ENCODE results near the gene SNTB2. TPM values are rescaled to one million over a fixed set of nuclear protein-coding genes. Genes with fewer than 3 reads are reported as not detected.
A peak's percentile ranks its signal among the peaks of the same experiment; 100 is the strongest.

SNTB2 gene
- total RNA-seq, 4 donors from 2014 or later = 14.2 to 31.4 (median 24.1) TPM

- H3K27ac ChIP-seq = no peak overlapping the region
- no peaks in the 10 kb centered on the region for H3K9me3 ChIP-seq
- TF ChIP-seq POLR2AphosphoS5 (IDR thresholded peaks at IDR 0.05) (no peak), POLR2A (IDR thresholded peaks at IDR 0.05) (no peak), EP300 (IDR thresholded peaks at IDR 0.05; ENCODE audit: low read depth) (no peak), CTCF (IDR thresholded peaks at IDR 0.05) (no peak)
- in situ Hi-C loops (cut with MboI; ENCODE audit: low pct_ligation_motif_present in 1 of 4, low pct_unique_long_range_greater_than_20kb in 1 of 4, low sequenced_read_pairs in 3 of 4) (no loop called here), intact Hi-C loops (cut with DNase I; ENCODE audit: low total_unique reads) (no loop called here)
- 84 to 98% methylated on average over 6 to 7 of the region's 7 CpGs for WGBS, 2 donors (ENCODE audit: low coverage in 1 of 2)
- H3K4me1 ChIP-seq = peaks cover 0 to 18% (median 5%) of the 10 kb centered on the region in 4 donors
- no peaks in the 10 kb centered on the region for H3K27me3 ChIP-seq
- no peak for DNase-seq
- H3K36me3 ChIP-seq = no peaks in the 10 kb centered on the region
- H3K4me3 ChIP-seq = no peak overlapping the region
Observed at GRCh38 chr16:69199382-69199781, 12.4 kb downstream of the SNTB2 start.

GRCh38 chr16:69201291-69201690 lies 14.3 kb downstream of the SNTB2 start:
- no peaks in the 10 kb centered on the region for H3K9me3 ChIP-seq
- TF ChIP-seq POLR2A (IDR thresholded peaks at IDR 0.05) (no peak), CTCF (IDR thresholded peaks at IDR 0.05) (no peak), EP300 (IDR thresholded peaks at IDR 0.05; ENCODE audit: low read depth) (no peak), POLR2AphosphoS5 (IDR thresholded peaks at IDR 0.05) (no peak)
- H3K27ac ChIP-seq = peak overlapping the region in 1 of 4 donors; percentile 15
- in situ Hi-C loops (cut with MboI; ENCODE audit: low pct_ligation_motif_present in 1 of 4, low pct_unique_long_range_greater_than_20kb in 1 of 4, low sequenced_read_pairs in 3 of 4) (no loop called here), intact Hi-C loops (cut with DNase I; ENCODE audit: low total_unique reads) (no loop called here)
- H3K36me3 ChIP-seq = no peaks in the 10 kb centered on the region
- DNase-seq = no peak
- H3K4me3 ChIP-seq = no peak overlapping the region
- peaks cover 0 to 26% (median 5%) of the 10 kb centered on the region in 4 donors for H3K4me1 ChIP-seq
- WGBS, 2 donors (ENCODE audit: low coverage in 1 of 2) = 69 to 70% methylated on average over 2 of the region's 2 CpGs
- H3K27me3 ChIP-seq = no peaks in the 10 kb centered on the region

- Histone ChIP-seq H3K4me1 (peaks cover 0 to 26% (median 5%) of the 10 kb centered on the region in 4 donors), H3K36me3 (no peaks in the 10 kb centered on the region), H3K27me3 (no peaks in the 10 kb centered on the region), H3K9me3 (no peaks in the 10 kb centered on the region), H3K4me3 (no peak overlapping the region), H3K27ac (no peak overlapping the region)
- intact Hi-C loops (cut with DNase I; ENCODE audit: low total_unique reads) = no loop called here
- TF ChIP-seq POLR2A (IDR thresholded peaks at IDR 0.05) (no peak), CTCF (IDR thresholded peaks at IDR 0.05) (no peak), POLR2AphosphoS5 (IDR thresholded peaks at IDR 0.05) (no peak), EP300 (IDR thresholded peaks at IDR 0.05; ENCODE audit: low read depth) (no peak)
- DNase-seq = no peak
- in situ Hi-C loops (cut with MboI; ENCODE audit: low pct_ligation_motif_present in 1 of 4, low pct_unique_long_range_greater_than_20kb in 1 of 4, low sequenced_read_pairs in 3 of 4) = no loop called here
- 64 to 70% methylated on average over 2 of the region's 2 CpGs for whole genome bisulfite sequencing, 2 donors (ENCODE audit: low coverage in 1 of 2)
Observed at GRCh38 chr16:69201787-69202186, 14.8 kb downstream of the SNTB2 start.

GRCh38 chr16:69204172-69204571 lies 17.2 kb downstream of the SNTB2 start:
- Histone ChIP-seq H3K27me3 (no peaks in the 10 kb centered on the region), H3K4me1 (peaks cover 0 to 26% (median 5%) of the 10 kb centered on the region in 4 donors), H3K9me3 (no peaks in the 10 kb centered on the region), H3K4me3 (no peak overlapping the region), H3K27ac (peak overlapping the region in 1 of 4 donors; percentile 8), H3K36me3 (no peaks in the 10 kb centered on the region)
- no peak for TF ChIP-seq EP300 (IDR thresholded peaks at IDR 0.05; ENCODE audit: low read depth)
- TF ChIP-seq POLR2AphosphoS5 (IDR thresholded peaks at IDR 0.05) = no peak
- no peak for TF ChIP-seq POLR2A (IDR thresholded peaks at IDR 0.05)
- TF ChIP-seq CTCF (IDR thresholded peaks at IDR 0.05) = no peak
- intact Hi-C loops (cut with DNase I; ENCODE audit: low total_unique reads) = no loop called here
- no peak for DNase-seq
- in situ Hi-C loops (cut with MboI; ENCODE audit: low pct_ligation_motif_present in 1 of 4, low pct_unique_long_range_greater_than_20kb in 1 of 4, low sequenced_read_pairs in 3 of 4) = no loop called here
